GM21360 (cell line): ENCODE measurements around the gene ANKRD45.
"Not testable (repeated sequence)": the region's sequence is repeated elsewhere in the genome, so short reads cannot be mapped to it uniquely, and the experiment has no call there.

ENCODE experiments used
- ATAC-seq: cut with Tn5 transposase; IDR thresholded peaks from one replicate; pipeline ENCODE4 v1.9.1; 2021; ENCODE audit warnings: mild to moderate bottlenecking, moderate library complexity; ENCODE audit not compliant: unreplicated experiment

The ANKRD45 gene

GRCh38 chr1:173669491-173669941, at the start of gene ANKRD45:
Gene ANKRD45 (minus strand): TSS chr1:173669851. CDS start chr1:173659418, 10,433 bp downstream.
- no peak for ATAC-seq

- ATAC-seq: no peak
Observed at GRCh38 chr1:173717238-173717637, 47.6 kb upstream of the ANKRD45 start.

GRCh38 chr1:173715538-173715844, 45.8 kb upstream of the ANKRD45 start:
- no peak for ATAC-seq

- peak; percentile 91 for ATAC-seq
Observed at GRCh38 chr1:173714759-173715537, 45.3 kb upstream of the ANKRD45 start, which contains the start of gene KLHL20. Gene KLHL20 (plus strand): TSS chr1:173714981. CDS start chr1:173716044, 1,063 bp downstream.

- ATAC-seq: no peak
Observed at GRCh38 chr1:173714441-173714758, 44.7 kb upstream of the ANKRD45 start.

- ATAC-seq: no peak
Observed at GRCh38 chr1:173708787-173709186, 39.1 kb upstream of the ANKRD45 start.

GRCh38 chr1:173705117-173705516, 35.5 kb upstream of the ANKRD45 start:
- no peak for ATAC-seq

GRCh38 chr1:173702736-173703135, 33.1 kb upstream of the ANKRD45 start:
- no peak for ATAC-seq

GRCh38 chr1:173701299-173701698, 31.6 kb upstream of the ANKRD45 start:
- not testable (repeated sequence) for ATAC-seq

GRCh38 chr1:173693238-173693637, 23.6 kb upstream of the ANKRD45 start:
- ATAC-seq: no peak

GRCh38 chr1:173688300-173688699, 18.6 kb upstream of the ANKRD45 start:
- no peak for ATAC-seq

GRCh38 chr1:173685121-173685520, 15.5 kb upstream of the ANKRD45 start:
- not testable (repeated sequence) for ATAC-seq

- ATAC-seq: not testable (repeated sequence)
Observed at GRCh38 chr1:173683838-173684237, 14.2 kb upstream of the ANKRD45 start.

GRCh38 chr1:173682184-173682583, 12.5 kb upstream of the ANKRD45 start:
- no peak for ATAC-seq

GRCh38 chr1:173680152-173680551, 10.5 kb upstream of the ANKRD45 start:
- not testable (repeated sequence) for ATAC-seq

- not testable (repeated sequence) for ATAC-seq
Observed at GRCh38 chr1:173674496-173674895, 4.8 kb upstream of the ANKRD45 start.

GRCh38 chr1:173666646-173667045, 3.0 kb downstream of the ANKRD45 start:
- ATAC-seq: no peak

- ATAC-seq: no peak
Observed at GRCh38 chr1:173663159-173663558, 6.5 kb downstream of the ANKRD45 start.

- no peak for ATAC-seq
Observed at GRCh38 chr1:173661763-173662162, 7.9 kb downstream of the ANKRD45 start.

GRCh38 chr1:173661271-173661670, 8.4 kb downstream of the ANKRD45 start:
- ATAC-seq: no peak

GRCh38 chr1:173660306-173660705, 9.3 kb downstream of the ANKRD45 start:
- ATAC-seq: no peak

- no peak for ATAC-seq
Observed at GRCh38 chr1:173648880-173649605, 20.6 kb downstream of the ANKRD45 start.
